Esophagus mucosa (tissue), 1 donor: ENCODE data around the gene CDC42EP4. TPM values are rescaled to one million over a fixed set of nuclear protein-coding genes. Genes with fewer than 3 reads are reported as not detected.
"Not testable (repeated sequence)": the region's sequence is repeated elsewhere in the genome, so short reads cannot be mapped to it uniquely, and the experiment has no call there.

Experiments used
- ATAC-seq: fragments of 200-7000 bp; cut with Tn5 transposase; one replicate; pipeline ENCODE4 v1.9.1; 2020
- total RNA-seq: library from RNA; stranded (reverse); gene quantifications from one replicate; pipeline ENCODE4 v1.2.4, GENCODE V29; 2023
- donor health status: DM: yes; HTN: yes; CAD: no.

CDC42EP4 gene
- total RNA-seq, 1 donor from 2014 or later = 25.9 TPM

- ATAC-seq = no peak
These were observed 7.0 kb upstream of the CDC42EP4 start for GRCh38 chr17:73318836-73319235.

GRCh38 chr17:73318427-73318813 is 6.6 kb upstream of the CDC42EP4 start:
- ATAC-seq = no peak

GRCh38 chr17:73317513-73318426 is 6.0 kb upstream of the CDC42EP4 start:
- no peak for ATAC-seq

GRCh38 chr17:73316919-73317505 is 5.2 kb upstream of the CDC42EP4 start:
- no peak for ATAC-seq

- ATAC-seq = peak; percentile 69
These were observed 3.7 kb upstream of the CDC42EP4 start for GRCh38 chr17:73315471-73315870.

- ATAC-seq = no peak
These were observed 1.8 kb upstream of the CDC42EP4 start for GRCh38 chr17:73313526-73314127.

GRCh38 chr17:73312887-73313286 is 1.1 kb upstream of the CDC42EP4 start:
- not testable (repeated sequence) for ATAC-seq

GRCh38 chr17:73311428-73311780 is 397 bp downstream of the CDC42EP4 start:
- peak; percentile 27 for ATAC-seq

- ATAC-seq = no peak
These were observed 1.8 kb downstream of the CDC42EP4 start for GRCh38 chr17:73309727-73310596.

- ATAC-seq = not testable (repeated sequence)
These were observed 2.8 kb downstream of the CDC42EP4 start for GRCh38 chr17:73308959-73309358.

- no peak for ATAC-seq
These were observed 3.6 kb downstream of the CDC42EP4 start for GRCh38 chr17:73308017-73308823.

GRCh38 chr17:73307130-73307529 is 4.7 kb downstream of the CDC42EP4 start:
- no peak for ATAC-seq

- ATAC-seq = no peak
These were observed 5.7 kb downstream of the CDC42EP4 start for GRCh38 chr17:73305845-73306836.

- ATAC-seq = peak; percentile 58
These were observed 6.6 kb downstream of the CDC42EP4 start for GRCh38 chr17:73304971-73305812.

- no peak for ATAC-seq
These were observed 7.4 kb downstream of the CDC42EP4 start for GRCh38 chr17:73304438-73304837.

- ATAC-seq = no peak
These were observed 9.6 kb downstream of the CDC42EP4 start for GRCh38 chr17:73302189-73302588.

- no peak for ATAC-seq
These were observed 10.4 kb downstream of the CDC42EP4 start for GRCh38 chr17:73301369-73301768.

GRCh38 chr17:73300392-73300791 is 11.4 kb downstream of the CDC42EP4 start:
- ATAC-seq = no peak
